GM18867 (cell line): ENCODE data around the gene DRC3.
"Not testable (repeated sequence)": the region's sequence is repeated elsewhere in the genome, so short reads cannot be mapped to it uniquely, and the experiment has no call there.

ENCODE experiments used
- ATAC-seq: cut with Tn5 transposase; IDR thresholded peaks from one replicate; pipeline ENCODE4 v1.9.1; 2021; ENCODE audit warnings: mild to moderate bottlenecking, moderate library complexity; ENCODE audit not compliant: unreplicated experiment

DRC3 gene

GRCh38 chr17:17990282-17990681 is 17.6 kb downstream of the DRC3 start:
- no peak for ATAC-seq

DNA sequence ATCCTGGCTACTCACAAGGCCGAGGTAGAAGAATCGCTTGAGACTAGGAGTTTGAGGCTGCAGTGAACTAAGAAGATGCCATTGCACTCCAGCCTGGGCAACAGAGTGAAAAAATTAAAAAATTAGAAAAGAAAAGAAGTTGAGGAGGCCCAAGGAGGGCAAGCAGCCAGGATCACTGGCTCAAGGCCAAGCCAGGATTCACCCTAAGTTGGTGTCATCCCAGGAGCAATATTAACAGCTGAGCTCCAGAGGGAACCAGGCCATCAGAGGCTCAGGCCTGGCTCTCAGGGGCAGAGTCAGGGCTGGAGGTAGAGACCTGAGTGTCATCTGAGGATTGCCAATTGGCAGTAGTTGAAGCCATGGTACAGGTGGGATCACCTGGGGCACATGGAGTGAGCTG is 20.7 kb downstream of the DRC3 start:
- no peak for ATAC-seq

GRCh38 chr17:17993852-17994251 is 21.2 kb downstream of the DRC3 start:
- ATAC-seq, result no peak

GRCh38 chr17:17994271-17995069 is 21.8 kb downstream of the DRC3 start:
- ATAC-seq, result no peak

DNA sequence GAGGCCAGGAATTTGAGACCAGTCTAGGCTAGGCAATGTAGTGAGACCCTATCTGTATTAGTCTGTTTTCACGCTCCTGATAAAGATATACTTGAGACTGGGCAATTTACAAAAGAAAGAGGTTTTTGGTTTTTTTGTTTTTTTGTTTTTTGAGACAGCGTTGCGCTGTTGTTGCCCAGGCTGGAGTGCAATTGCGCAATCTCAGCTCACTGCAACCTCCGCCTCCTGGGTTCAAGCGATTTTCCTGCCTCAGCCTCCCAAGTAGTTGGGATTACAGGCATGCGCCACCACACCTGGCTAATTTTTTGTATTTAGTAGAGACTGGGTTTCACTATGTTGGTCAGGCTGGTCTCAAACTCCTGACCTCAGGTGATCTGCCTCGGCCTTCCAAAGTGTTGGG is 23.2 kb downstream of the DRC3 start:
- not testable (repeated sequence) for ATAC-seq

GRCh38 chr17:17998934-17999333 is 26.3 kb downstream of the DRC3 start:
- no peak for ATAC-seq

GRCh38 chr17:17999364-18000029 is 26.8 kb downstream of the DRC3 start:
- no peak for ATAC-seq

DNA sequence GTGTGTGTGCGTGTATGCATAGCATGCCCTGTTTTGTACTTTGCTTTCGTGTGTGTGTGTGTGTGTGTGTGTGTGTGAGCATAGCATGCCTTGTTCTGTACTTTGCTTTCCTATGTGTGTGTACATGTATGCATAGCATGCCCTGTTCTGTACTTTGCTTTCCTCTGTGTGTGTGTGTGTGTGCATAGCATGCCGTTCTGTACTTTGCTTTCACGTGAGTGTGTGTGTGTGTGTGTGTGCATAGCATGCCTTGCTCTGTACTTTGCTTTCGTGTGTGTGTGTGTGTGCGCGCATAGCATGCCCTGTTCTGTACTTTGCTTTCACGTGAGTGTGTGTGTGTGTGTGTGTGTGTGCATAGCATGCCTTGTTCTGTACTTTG is 27.4 kb downstream of the DRC3 start:
- no peak for ATAC-seq

GRCh38 chr17:18002171-18002570 is 29.5 kb downstream of the DRC3 start:
- no peak for ATAC-seq

- no peak for ATAC-seq
Measured at GRCh38 chr17:18004345-18004744, 31.7 kb downstream of the DRC3 start.

DNA sequence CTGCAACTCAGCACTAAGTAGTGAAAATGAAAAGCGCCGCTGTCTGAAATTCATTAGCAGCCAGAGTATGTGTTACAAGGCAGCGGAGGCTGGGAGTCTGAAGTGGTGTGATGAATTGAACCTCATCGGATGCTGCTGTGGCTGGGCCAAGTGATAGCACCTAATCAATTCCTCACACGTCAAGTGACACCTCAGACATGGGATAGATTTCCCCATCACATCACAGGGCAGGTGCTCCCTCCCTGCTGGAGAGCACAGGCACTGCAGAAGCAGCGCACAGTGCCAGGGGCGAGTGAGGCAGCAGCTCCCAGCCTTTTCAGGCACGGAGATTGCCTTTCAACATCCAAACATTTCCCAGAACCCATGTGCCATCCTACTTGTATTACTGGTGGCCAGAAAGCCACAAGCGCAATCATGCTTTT is 32.2 kb downstream of the DRC3 start:
- ATAC-seq, result no peak

DNA sequence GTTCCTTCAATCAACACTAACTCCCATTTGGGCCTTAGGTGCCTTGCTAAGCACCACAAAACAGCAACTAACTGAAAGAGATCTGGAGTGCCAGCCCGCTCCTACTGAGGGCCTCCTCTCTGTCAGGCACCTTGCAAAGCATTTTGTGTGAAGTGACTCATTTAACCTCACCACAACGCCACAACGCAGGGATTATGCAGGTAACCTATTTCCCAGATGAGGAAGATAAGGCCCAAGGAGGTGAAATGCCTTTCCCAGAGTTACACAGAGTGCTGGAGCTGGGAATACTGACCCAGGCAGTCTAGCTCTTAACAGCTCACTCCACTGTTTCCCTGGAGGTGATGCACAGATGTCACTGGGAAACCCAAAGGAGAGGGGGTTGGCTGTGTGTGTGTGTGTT is 32.8 kb downstream of the DRC3 start:
- ATAC-seq, result no peak

- no peak for ATAC-seq
Measured at GRCh38 chr17:18006495-18007239, 34.0 kb downstream of the DRC3 start.

DNA sequence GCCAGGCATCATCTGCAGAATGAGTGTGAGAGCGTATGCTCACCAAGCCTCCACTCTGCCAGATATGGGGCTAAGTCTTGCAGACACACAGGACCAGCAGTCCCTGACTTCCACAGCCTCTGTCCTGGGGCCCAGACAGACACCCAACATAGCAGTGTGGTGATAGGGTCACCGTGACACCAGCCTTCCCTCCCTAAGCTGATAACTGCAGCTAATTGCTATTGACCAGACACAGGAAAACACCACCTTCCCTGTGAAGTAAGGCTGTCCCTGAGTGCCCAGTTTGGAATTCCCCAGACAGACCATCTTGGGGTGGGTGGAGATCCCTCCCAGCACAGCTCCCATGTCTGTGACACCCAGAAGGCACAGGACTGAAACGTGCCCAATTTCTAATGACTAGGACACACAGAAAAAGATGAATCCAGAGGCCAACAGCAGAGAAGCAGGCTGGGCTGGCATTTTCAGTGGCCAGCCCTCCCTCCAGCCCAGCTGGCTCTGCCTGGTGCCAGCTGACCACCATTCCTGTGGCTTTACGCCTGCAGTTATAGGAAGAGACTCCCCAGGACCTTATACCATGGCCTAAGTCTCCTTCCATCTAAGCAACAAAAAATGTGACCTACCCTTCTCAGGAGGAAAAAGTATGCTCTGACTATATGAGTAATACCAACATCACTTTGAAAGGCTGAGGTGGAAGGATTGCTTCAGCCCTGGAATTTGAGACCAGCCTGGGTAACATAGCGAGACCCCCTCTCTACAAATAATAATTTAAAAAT is 36.0 kb downstream of the DRC3 start:
- no peak for ATAC-seq

- no peak for ATAC-seq
Measured at GRCh38 chr17:18009609-18010420, 37.2 kb downstream of the DRC3 start.

GRCh38 chr17:18011286-18011685 is 38.6 kb downstream of the DRC3 start:
- ATAC-seq, result no peak

DNA sequence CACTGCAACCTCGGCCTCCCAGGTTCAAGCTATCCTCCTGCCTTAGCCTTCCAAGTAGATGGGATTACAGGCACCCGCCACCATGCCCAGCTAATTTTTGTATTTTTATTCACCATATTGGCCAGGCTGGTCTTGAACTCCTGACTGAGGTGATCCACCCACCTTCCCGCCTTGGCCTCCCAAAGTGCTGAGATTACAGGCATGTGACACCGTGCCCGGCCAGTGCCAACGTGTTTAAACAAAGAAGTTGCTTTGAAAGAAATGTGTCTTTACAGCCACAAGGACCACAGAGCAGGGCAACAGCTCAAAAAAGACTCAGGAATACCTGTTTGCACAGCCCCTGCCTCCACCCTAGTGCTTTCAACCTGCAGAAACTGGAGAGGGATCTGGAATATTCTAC is 41.3 kb downstream of the DRC3 start:
- ATAC-seq, result no peak

GRCh38 chr17:18015593-18015992 is 42.9 kb downstream of the DRC3 start:
- no peak for ATAC-seq

GRCh38 chr17:18016426-18016825 is 43.8 kb downstream of the DRC3 start:
- ATAC-seq, result no peak

DNA sequence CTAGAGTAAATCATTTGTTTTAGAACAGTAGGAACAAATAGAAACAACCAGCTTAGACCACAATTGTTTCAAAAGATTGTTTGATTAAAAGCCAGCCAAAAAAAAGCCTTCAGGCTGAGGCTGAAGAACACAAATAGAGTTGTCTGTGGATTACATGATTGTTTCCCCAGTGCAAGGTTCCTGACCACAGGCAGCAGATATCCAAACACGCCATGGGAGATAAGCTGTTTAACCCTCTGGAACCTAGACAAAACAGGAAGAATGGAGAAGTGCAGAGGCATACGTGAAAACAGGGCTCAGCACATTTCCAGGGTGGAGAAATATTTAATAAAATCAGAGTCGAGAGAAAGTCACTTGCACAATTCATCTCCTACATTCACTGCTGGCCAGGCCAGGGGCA is 45.3 kb downstream of the DRC3 start:
- no peak for ATAC-seq
